Measurements from ENCODE around the gene ALDH4A1.
A peak's percentile ranks its signal among the peaks of the same experiment; 100 is the strongest.
"Not testable (repeated sequence)": the region's sequence is repeated elsewhere in the genome, so short reads cannot be mapped to it uniquely, and the experiment has no call there.

The ALDH4A1 gene

GRCh38 chr1:18875107-18875795 lies 27.1 kb downstream of the ALDH4A1 start:
- DNase-seq, result peak; percentile 46 to 81

- no peak for DNase-seq
Observed at GRCh38 chr1:18874600-18874999, 27.8 kb downstream of the ALDH4A1 start.

GRCh38 chr1:18874036-18874435 lies 28.3 kb downstream of the ALDH4A1 start:
- DNase-seq, result no peak

- no peak for DNase-seq
Observed at GRCh38 chr1:18872071-18872611, 30.2 kb downstream of the ALDH4A1 start.

GRCh38 chr1:18871401-18872070 lies 30.8 kb downstream of the ALDH4A1 start:
- DNase-seq, result no peak

- DNase-seq, result no peak
Observed at GRCh38 chr1:18870957-18871356, 31.4 kb downstream of the ALDH4A1 start.

GRCh38 chr1:18870595-18870865 lies 31.8 kb downstream of the ALDH4A1 start:
- not testable (repeated sequence) for DNase-seq

GRCh38 chr1:18869847-18870594 lies 32.3 kb downstream of the ALDH4A1 start:
- no peak for DNase-seq

- no peak for DNase-seq
Observed at GRCh38 chr1:18868801-18869424, 33.4 kb downstream of the ALDH4A1 start.

GRCh38 chr1:18868354-18868753 lies 34.0 kb downstream of the ALDH4A1 start:
- no peak for DNase-seq

GRCh38 chr1:18866846-18867245 lies 35.5 kb downstream of the ALDH4A1 start:
- no peak for DNase-seq

GRCh38 chr1:18866314-18866713 lies 36.0 kb downstream of the ALDH4A1 start:
- DNase-seq, result no peak

GRCh38 chr1:18865176-18865575 lies 37.2 kb downstream of the ALDH4A1 start:
- DNase-seq, result no peak

- no peak for DNase-seq
Observed at GRCh38 chr1:18861590-18861989, 40.8 kb downstream of the ALDH4A1 start.

- peak in 1 of 2 experiments; percentile 45 for DNase-seq
Observed at GRCh38 chr1:18861082-18861481, 41.3 kb downstream of the ALDH4A1 start.

GRCh38 chr1:18859560-18859959 lies 42.8 kb downstream of the ALDH4A1 start, which contains the start of gene TAS1R2:
TSS of gene TAS1R2 (minus strand) at chr1:18859660. CDS start at chr1:18859660, 0 bp downstream.
- no peak for DNase-seq

GRCh38 chr1:18858070-18858688 lies 44.2 kb downstream of the ALDH4A1 start:
- DNase-seq, result no peak

- no peak for DNase-seq
Observed at GRCh38 chr1:18856435-18856834, 45.9 kb downstream of the ALDH4A1 start.

- no peak for DNase-seq
Observed at GRCh38 chr1:18855573-18855972, 46.8 kb downstream of the ALDH4A1 start.

- no peak for DNase-seq
Observed at GRCh38 chr1:18854331-18855025, 47.9 kb downstream of the ALDH4A1 start.

- DNase-seq, result no peak
Observed at GRCh38 chr1:18852501-18852900, 49.9 kb downstream of the ALDH4A1 start.

GRCh38 chr1:18849261-18849711 lies 53.1 kb downstream of the ALDH4A1 start:
- DNase-seq, result no peak
